CMK (cell line): ENCODE measurements around the gene UCK1.

Experiments
- DNase-seq: peaks from one replicate; pipeline ENCODE4 v3.0.0-alpha.2; 2010; ENCODE audit warnings: low read depth

Gene UCK1

DNA sequence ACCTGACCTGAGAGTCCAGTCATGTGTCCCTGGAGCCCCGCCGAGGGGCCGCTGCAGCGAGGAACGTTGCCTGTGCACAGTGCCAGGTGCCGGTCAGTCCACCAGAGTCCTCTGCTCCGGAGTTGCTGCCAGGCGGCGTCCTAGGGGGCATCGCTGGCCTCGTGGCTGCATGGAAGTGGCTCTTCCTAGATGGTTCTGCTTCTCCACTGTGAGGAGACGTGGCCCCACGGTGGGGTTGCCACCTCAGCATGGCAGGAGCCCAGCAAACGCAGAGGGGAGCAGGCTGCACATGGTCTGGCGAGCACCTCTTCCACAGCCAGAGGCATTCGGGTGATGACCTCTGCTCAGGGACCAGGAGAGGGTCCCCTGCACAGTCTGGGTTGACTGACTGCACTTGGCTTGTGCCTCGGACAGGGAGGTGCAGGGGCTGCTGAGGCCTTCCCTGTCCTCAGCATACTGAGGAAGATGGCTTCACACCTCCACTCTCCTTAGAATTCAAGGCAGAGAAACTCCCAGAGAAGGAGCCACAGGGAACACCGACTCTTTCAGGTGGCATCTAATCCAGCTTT, 54.2 kb downstream of the UCK1 start:
- no peak for DNase-seq

DNA sequence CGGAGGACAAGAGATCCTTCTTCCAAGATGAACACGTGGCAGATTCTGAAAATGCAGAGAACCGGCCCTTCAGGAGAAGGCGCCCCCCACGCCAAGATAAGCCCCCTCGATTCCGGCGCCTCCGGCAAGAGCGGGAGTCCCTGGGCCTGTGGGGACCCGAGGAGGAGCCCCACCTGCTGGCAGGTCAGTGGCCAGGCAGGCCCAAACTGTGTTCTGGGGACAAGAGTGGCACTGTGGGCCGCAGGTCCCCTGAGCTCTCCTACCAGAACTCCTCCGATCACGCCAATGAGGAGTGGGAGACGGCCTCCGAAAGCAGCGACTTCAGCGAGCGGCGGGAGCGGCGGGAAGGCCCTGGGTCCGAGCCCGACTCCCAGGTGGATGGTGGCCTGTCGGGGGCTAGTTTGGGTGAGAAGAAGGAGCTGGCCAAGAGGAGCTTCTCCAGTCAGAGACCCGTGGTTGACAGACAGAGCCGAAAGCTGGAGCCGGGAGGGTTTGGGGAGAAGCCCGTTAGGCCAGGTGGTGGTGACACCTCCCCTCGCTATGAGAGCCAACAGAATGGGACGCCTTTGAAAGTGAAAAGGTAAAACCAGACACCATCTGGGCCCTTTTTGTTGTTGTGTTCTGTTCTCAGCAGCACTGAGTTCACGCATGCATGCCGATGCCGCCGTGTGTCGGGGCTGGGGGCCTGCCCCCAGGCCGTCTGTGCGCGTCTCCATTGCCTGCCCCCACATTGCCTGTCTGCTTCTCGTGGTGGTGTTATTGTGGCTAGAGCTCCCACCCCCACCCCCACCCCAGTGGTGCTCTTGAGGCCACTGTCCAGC, 54.9 kb downstream of the UCK1 start:
- no peak for DNase-seq

DNA sequence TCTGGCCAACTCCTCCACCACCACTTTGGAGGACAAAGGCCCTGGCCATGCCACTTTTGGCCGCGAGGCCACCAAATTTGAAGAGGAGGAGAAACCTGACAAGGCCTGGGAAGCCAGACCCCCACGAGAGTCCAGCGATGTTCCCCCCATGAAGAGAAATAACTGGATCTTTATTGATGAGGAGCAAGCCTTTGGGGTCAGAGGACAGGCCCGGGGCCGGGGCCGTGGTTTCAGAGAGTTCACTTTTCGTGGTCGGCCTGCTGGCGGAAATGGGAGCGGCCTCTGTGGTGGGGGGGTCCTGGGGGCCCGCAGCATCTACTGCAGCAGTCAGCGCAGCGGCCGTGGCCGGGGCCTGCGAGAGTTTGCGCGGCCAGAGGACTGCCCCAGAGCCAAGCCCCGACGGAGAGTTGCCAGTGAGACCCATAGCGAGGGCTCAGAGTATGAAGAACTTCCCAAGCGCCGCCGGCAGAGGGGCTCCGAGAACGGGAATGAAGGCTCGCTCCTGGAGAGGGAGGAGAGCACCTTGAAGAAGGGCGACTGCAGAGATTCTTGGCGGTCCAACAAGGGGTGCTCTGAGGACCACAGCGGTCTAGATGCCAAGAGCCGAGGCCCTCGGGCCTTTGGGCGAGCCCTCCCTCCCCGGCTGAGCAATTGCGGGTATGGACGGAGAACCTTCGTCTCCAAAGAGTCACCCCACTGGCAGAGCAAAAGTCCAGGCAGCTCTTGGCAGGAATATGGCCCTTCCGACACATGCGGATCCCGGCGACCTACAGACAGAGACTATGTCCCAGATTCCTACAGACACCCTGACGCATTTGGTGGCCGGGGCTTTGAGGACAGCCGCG, 55.7 kb downstream of the UCK1 start:
- DNase-seq, result no peak

DNA sequence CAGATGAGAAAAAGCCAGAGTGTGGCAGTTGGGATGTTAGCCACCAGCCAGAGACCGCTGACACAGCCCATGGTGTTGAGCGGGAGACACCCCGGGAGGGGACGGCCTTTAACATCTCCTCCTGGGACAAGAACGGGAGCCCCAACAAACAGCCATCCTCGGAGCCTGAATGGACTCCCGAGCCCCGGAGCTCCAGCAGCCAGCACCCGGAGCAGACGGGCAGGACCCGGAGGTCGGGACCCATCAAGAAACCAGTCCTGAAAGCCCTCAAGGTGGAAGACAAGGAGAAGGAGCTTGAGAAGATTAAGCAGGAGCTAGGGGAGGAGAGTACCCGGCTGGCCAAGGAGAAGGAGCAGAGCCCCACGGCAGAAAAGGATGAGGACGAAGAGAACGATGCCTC, 56.4 kb downstream of the UCK1 start:
- no peak for DNase-seq

DNA sequence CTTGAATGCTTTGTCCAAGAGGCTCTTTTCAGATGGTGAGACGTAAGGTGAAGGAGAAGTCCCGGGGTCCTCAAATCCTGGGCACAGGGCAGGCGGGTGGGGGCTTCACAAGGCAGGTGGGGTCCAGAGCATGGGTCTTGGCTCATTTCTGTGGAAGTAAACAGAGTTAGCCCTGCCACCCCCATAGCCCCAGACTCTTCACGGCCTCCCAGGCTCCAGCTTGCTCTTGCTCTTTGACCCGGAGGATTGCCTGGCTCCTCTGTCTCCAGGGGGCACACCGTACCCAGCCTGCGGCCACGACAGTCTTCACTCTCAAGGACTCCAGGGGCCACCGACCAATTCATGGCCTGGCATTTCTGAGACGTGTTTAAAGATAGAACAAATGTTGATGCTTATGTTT, 57.2 kb downstream of the UCK1 start:
- no peak for DNase-seq
